OCI-M2 (cell line): ENCODE data around the gene ANKRD11.
"Not testable (repeated sequence)": the region's sequence is repeated elsewhere in the genome, so short reads cannot be mapped to it uniquely, and the experiment has no call there.

Source experiments
- DNase-seq: peaks from one replicate; lab custom pipeline; 2025; ENCODE audit not compliant: unreplicated experiment; lab: John Stamatoyannopoulos, UW

ANKRD11 gene

GRCh38 chr16:89369266-89369895 lies 121.0 kb downstream of the ANKRD11 start:
- DNase-seq = no peak

- no peak for DNase-seq
These were observed 121.6 kb downstream of the ANKRD11 start for GRCh38 chr16:89368604-89369249.

GRCh38 chr16:89367538-89367915 lies 122.8 kb downstream of the ANKRD11 start:
- no peak for DNase-seq

GRCh38 chr16:89366561-89367537 lies 123.5 kb downstream of the ANKRD11 start:
- DNase-seq = no peak

DNA sequence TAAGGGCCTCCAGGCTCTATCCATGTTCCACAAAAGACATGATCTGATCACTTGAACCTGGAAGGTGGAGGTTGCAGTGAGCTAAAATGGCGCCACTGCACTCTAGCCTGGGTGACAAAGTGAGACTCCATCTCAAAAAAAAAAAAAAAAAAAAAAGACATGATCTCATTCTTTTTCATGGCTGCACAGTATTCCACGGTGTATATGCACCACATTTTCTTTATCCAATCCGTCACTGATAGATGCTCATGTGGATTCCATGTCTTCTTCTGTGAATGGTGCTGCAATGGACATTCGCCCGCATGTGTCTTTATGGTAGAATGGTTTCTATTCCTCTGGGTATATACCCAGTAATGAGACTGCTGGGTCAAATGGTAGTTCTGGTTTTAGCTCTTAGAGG lies 124.4 kb downstream of the ANKRD11 start:
- no peak for DNase-seq

DNA sequence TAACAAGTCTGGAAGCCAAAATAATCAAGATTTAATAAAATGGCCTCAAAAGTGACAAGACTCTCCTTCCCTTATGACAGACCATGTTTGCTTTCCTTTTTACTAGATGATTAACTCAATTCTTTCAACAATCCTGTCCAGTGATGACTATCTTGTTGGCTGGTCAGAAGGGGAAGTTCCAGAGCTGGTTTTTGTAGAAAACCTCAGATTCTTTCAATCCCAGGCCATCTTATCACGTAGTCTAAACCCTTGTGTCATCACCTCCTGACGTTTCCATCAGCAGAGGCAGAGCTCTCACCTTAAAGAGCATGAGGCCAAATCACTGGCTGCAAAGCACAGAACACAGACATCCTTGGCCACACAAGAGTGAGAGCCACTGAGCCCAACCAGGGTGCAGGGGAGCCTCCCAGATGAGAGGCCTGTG lies 125.3 kb downstream of the ANKRD11 start:
- DNase-seq = no peak

DNA sequence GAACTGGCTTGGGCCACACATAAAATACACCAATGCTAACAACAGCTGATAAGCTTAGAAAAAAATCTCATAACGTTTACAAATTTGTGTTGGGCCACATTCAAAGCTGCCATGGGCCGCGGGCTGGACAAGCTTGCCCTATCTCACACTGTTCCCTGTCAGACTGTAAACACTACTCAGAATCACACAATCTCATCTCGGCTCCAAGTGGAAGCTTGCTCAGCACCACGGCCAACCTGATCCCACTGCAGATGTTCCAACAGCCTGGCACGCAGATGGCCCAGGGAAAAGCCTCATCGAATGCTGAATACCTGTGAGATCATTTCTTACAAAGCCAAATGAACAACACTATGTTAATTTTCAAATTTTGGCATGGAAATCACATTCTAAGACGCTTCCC lies 125.8 kb downstream of the ANKRD11 start:
- DNase-seq = no peak

DNA sequence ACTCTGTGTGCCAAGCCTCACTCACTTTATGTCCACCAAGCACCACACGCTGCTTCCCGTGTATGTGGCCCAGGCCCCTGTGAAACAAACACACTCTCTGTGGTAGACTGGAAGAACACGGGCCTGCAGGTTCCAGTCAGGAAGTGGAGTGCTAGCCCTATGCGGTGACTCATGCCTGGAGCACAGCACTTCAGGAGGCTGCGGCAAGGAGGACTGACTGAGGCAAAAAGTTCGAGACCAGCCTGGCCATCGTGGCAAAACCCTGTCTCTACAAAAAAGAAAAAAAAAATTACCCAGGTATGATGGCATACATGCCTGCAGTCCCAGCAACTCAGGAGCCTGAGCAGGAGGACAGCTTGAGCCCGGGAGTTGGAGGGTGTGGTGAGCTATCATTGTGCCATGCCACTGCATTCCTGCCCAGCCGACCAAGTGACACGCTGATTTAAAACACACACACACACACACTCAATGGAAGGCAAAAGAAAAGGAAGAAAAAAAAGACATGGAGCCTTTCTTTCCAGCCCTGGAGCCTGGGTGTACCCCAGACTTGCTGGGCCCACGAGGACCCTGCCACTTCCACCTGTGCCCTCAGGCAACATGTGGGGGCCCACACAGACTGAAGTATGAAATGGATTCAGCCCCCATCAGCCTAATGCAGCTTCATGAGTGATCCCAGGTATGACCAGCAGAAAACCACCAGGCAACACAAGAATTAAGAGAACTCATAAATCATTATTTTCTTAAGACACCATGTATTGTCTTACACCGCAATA lies 126.6 kb downstream of the ANKRD11 start:
- DNase-seq = no peak

- not testable (repeated sequence) for DNase-seq
These were observed 127.7 kb downstream of the ANKRD11 start for GRCh38 chr16:89362540-89363223.

GRCh38 chr16:89361751-89362539 lies 128.4 kb downstream of the ANKRD11 start:
- no peak for DNase-seq

DNA sequence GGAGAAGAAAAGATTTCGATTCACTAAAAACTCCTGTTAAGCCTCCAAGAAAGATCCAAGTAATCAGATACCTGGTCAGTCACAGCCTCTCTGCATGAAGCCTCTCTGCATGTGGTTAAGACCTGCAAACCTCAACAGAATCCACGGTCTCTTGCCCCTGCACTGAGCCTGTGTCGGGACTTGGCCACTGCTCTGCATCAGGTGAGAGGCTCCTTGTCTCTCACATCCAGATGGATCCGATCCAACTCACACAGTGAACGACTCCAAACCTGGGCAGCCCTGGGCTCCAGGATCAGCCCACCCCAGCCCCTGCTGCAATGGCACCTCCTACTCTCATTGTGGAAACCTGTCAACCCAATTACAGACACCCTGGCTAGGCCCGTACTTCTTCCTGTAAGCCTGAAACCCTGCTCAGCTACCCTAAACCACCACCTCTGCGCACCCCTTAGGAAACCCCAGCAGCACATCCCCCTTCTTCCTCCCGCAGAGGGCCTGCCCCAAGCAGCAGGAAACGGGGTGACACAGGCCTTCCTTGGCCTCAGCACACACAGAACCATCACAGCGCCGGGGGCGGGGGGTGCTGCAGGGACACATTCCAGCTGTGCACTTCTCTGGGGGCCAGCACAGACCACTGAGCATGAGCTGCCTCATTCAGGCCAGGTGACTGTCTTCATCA lies 129.5 kb downstream of the ANKRD11 start:
- DNase-seq = no peak

DNA sequence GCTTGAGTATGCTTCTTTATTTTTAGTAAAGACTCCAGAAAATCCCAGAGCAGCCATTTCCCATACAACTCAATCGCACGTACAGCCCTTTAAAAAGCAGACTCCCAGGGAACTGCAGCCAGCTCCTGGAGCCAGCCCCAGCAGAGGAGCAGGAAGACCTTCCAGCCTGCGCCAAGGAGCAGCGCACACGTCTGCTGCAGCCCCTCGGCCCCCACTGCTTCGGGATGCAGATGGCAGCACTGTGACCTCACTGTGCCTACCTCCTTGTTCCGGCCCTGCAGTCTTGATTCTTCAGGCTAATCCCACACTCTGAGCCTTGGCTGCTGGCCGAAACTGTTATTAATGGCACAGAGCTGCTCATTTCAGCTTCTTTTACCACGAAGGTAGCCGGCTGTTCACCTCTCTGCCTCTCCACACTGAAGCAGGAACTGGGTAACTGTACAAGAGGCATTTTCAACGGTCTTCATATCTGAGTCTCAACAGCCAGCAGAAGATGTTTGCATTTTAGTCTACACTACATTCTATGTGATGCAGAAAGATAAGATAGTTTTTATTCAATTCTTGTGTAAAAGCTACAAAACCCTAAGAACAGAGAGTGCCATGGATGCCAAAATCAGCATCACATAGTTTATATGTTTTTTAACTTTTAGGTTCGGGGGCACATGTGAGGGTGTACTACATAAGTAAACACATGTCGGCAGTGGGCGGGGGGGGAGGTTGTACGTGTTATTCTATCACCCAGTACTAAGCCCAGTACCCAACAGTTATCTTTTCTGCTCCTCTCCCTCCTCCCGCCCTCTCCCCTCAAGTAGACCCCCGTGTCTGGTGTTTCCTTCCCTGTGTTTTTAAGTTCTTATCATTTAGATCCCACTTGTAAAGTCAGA lies 130.9 kb downstream of the ANKRD11 start:
- no peak for DNase-seq

DNA sequence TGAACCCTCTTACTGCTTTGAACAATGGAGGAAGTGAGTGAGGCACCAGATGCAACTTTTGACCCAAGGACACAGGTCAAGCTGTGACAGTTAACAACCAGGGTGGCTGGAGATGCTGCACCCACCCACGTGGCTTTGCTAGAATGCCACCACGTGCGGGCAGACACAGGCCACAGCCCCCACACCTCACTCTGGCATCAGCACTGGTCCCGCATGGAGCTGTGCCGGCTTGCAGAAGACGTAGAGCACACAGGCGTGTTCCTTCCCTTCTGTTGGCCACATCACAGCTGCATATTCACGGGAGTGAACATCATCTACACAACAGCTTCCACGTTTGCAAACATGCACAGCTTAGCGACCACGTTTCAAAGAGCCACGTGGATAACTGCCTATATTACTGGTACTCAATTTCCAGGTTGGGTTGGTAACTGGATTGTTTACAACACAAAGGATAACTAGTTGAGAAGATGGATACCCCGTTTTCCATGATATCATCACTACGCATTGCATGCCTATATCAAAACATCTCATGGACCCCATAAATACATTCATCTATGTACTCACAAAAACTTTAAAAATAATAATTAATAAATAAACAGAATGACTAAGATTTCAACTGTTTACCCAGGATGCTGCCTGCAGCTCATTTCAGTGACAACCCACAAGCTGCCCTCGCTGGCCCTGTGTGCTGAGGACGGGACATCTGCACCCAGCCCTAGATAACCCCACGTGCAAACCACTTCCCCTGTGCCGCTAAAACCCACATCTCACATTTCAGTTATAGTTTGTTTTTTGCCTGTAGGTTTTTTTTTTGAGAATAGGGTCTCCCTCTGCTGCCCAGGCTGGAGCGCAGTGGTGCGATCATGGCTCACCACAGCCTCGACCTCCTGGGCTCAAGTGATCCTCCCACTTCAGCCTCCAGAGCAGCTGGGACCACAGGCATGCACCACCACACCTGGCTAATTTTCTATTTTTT lies 132.0 kb downstream of the ANKRD11 start:
- DNase-seq = no peak

- no peak for DNase-seq
These were observed 133.1 kb downstream of the ANKRD11 start for GRCh38 chr16:89357055-89357816.

- DNase-seq = no peak
These were observed 134.7 kb downstream of the ANKRD11 start for GRCh38 chr16:89355686-89356085.

DNA sequence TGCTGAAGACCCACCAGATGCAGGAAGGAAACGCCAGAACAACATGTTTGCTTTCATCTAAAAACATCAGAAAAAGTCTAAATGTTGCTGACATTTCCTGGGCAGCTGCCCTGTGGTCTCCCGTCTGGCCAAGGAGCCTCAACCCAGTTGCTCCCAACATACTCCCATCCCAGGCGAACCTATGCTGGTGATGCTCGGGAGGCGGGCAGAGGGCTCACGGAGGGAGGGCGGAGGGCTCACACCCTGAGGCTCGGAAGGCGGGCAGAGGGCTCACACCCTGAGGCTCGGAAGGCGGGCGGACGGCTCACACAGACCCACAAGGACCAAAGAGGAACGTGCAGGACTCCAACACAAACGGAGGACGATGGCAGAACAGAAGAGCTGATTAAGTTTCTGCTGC lies 135.4 kb downstream of the ANKRD11 start:
- no peak for DNase-seq
